ENCODE results near the gene LNX2. TPM values are rescaled to one million over a fixed set of nuclear protein-coding genes. Genes with fewer than 3 reads are reported as not detected.

Gene LNX2
- total RNA-seq, 4 donors from 2014 or later: 10.2 to 14.1 (median 12.8) TPM

DNA sequence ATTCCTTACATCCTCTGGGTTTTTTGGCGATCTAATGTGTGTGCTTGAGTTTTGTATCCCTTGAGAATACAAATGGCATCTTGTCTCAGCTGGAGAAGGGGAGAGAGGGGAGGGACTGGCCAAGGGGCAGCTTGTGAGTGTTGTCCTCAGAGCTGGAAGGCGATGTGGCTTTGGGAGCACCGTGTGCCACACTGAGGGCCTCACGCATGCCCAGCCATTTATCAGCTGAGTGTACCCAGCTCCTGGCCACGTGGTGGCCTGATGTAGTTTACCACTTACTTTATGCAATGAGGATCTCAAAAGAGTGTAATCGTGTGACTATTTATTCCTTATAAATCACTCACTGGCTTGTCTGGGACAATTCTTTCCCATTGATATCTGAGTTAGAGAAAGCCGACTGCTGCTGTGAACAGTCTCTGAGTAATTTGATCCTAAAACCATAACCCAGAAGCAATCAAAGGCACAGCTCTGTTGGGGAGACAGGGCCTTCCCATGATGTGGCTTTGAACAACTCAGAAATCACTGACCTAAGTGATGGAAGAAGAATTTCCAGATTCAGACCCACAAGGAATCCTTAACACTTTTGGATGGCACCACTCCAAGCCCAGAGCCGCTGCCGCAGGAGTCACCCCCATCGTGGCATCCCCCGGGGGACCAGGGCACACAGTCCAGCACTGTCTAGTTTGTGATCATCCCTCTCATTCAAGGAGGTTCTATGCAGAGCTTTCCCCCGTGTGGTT is 116.0 kb downstream of the LNX2 start:
- H3K36me3 ChIP-seq: no peaks in the 10 kb centered on the region
- no peak for TF ChIP-seq EP300 (IDR thresholded peaks at IDR 0.05)
- no peak for TF ChIP-seq POLR2AphosphoS5 (IDR thresholded peaks at IDR 0.05)
- TF ChIP-seq, protein P1, sequence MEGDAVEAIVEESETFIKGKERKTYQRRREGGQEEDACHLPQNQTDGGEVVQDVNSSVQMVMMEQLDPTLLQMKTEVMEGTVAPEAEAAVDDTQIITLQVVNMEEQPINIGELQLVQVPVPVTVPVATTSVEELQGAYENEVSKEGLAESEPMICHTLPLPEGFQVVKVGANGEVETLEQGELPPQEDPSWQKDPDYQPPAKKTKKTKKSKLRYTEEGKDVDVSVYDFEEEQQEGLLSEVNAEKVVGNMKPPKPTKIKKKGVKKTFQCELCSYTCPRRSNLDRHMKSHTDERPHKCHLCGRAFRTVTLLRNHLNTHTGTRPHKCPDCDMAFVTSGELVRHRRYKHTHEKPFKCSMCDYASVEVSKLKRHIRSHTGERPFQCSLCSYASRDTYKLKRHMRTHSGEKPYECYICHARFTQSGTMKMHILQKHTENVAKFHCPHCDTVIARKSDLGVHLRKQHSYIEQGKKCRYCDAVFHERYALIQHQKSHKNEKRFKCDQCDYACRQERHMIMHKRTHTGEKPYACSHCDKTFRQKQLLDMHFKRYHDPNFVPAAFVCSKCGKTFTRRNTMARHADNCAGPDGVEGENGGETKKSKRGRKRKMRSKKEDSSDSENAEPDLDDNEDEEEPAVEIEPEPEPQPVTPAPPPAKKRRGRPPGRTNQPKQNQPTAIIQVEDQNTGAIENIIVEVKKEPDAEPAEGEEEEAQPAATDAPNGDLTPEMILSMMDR (IDR thresholded peaks at IDR 0.05): no peak
- no peak for TF ChIP-seq POLR2A (IDR thresholded peaks at IDR 0.05; ENCODE audit: low read depth)
- H3K4me3 ChIP-seq: no peak overlapping the region
- DNase-seq (ENCODE audit: extremely low spot score): no peak
- intact Hi-C loops (cut with DNase I): no loop called here
- 70% methylated on average over 11 of the region's 12 CpGs for WGBS
- no peak overlapping the region for H3K27ac ChIP-seq (replicated peaks in 1 of 4)
- H3K27me3 ChIP-seq: no peaks in the 10 kb centered on the region
- no peaks in the 10 kb centered on the region for H3K9me3 ChIP-seq
- peaks cover 0 to 11% (median 0%) of the 10 kb centered on the region in 4 donors for H3K4me1 ChIP-seq

DNA sequence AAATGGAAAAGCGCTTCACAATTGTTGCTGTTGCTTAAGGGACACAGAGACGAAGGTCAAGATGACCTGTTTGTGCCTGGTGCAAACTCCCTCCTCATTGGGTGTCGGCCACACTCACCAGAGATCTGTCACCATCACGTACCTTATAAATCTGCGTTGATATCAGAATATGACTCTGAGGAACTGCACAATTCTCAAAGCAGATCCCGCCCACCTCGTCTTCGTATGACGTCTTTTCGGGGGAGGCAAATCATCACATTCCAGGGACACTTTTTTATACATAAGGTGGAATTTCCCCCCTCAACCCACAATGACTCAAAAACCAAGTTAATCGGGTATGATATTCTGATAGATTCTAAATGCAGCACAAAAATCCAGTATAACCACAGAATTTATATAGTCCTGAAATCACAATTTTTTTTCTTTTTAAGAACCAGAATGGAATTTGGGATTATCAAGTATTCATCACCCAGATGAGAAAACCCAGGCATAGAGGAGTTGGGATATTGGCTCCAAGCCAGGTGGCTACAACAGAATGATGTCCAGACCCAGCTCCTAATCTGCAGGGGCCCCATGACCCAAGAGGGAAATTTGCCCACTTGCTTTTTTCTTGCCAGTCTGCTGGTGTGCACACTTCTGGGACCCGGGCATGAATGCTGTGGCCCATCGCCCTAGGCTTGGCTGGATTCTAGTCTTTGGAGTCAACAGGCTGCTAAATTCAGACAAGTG is 119.4 kb downstream of the LNX2 start:
- intact Hi-C loops (cut with DNase I): no loop called here
- H3K4me3 ChIP-seq: no peak overlapping the region
- 88% methylated on average over 13 of the region's 13 CpGs for WGBS
- H3K4me1 ChIP-seq: peaks cover 0 to 11% (median 0%) of the 10 kb centered on the region in 4 donors
- no peaks in the 10 kb centered on the region for H3K27me3 ChIP-seq
- DNase-seq (ENCODE audit: extremely low spot score): no peak
- TF ChIP-seq, protein P1 (IDR thresholded peaks at IDR 0.05): no peak
- no peak for TF ChIP-seq EP300 (IDR thresholded peaks at IDR 0.05)
- no peak for TF ChIP-seq POLR2AphosphoS5 (IDR thresholded peaks at IDR 0.05)
- TF ChIP-seq POLR2A (IDR thresholded peaks at IDR 0.05; ENCODE audit: low read depth): no peak
- H3K27ac ChIP-seq (replicated peaks in 1 of 4): no peak overlapping the region
- no peaks in the 10 kb centered on the region for H3K9me3 ChIP-seq
- H3K36me3 ChIP-seq: no peaks in the 10 kb centered on the region

DNA sequence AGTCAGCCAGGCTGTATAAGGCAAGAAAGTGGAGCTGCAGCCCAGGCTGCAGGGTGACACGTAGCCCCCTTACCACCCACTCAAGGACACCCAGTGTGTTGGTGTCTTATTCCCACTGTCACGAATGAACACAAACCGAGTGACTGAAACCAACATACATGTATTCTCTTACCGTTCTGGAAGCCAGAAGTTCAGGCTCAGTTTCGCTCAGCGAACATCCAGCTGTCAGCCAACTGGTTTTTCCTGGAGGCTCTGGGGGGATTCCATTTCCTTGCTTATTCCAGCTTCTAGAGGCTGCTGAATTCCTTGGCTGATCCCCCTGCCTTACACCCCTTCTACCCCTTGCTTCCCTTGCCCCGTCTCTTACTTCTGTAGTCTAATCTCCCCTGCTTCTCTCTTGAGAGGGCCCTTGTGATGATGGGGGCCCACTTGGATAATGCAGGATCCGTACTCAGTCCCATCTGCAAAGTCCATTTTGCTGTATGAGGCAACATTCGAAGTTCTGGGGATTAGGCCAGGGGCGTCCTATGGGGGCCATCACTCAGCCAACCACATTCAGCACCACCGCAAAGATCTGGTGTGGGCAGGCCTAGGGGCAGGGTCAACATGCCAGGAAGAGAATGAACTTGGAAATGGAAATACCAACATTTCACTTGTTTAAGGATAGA is 122.6 kb downstream of the LNX2 start:
- H3K4me3 ChIP-seq: no peak overlapping the region
- 87% methylated on average over 11 of the region's 11 CpGs for WGBS
- TF ChIP-seq EP300 (IDR thresholded peaks at IDR 0.05): no peak
- TF ChIP-seq POLR2A (IDR thresholded peaks at IDR 0.05; ENCODE audit: low read depth): no peak
- TF ChIP-seq, protein P1 (IDR thresholded peaks at IDR 0.05): no peak
- TF ChIP-seq POLR2AphosphoS5 (IDR thresholded peaks at IDR 0.05): no peak
- intact Hi-C loops (cut with DNase I): no loop called here
- DNase-seq (ENCODE audit: extremely low spot score): no peak
- no peaks in the 10 kb centered on the region for H3K9me3 ChIP-seq
- no peaks in the 10 kb centered on the region for H3K27me3 ChIP-seq
- no peaks in the 10 kb centered on the region for H3K4me1 ChIP-seq
- no peak overlapping the region for H3K27ac ChIP-seq (replicated peaks in 1 of 4)
- H3K36me3 ChIP-seq: no peaks in the 10 kb centered on the region

DNA sequence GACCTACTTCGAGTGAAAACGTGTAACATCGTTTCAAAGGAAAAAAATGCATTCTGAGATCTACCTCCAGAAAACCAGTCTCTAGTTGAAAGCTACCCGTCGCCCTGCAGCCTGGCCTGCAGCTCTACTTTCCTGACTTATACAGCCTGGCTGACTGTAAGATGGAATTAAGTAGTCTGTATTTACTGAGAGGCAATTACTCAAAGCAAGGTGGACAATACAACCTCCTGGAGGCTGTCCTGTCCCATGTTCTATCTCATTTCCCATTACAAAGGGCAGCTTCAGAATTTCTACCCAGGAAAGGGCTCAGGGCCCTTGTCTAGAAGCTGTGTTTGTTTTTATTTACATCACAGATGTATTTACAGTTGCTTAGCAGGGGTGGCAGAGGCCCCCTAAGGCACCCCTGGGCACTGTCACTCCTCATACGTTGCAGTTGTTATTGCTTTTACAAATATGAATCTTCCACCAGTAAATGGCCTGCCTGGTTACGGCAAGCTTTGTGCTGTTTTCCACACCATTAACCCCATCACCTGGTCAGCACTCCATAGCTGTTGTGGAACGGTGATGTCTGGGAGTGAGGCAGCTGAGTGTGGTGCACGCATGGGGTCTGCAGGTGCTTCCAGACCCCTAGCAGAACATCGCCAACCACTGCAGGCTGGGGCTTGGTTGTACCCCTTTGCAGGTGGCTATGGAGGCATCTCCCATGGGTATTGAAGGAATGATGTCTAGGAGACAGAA is 123.6 kb downstream of the LNX2 start:
- WGBS: 83% methylated on average over 10 of the region's 10 CpGs
- Histone ChIP-seq H3K9me3 (no peaks in the 10 kb centered on the region), H3K27me3 (no peaks in the 10 kb centered on the region), H3K4me3 (no peak overlapping the region), H3K4me1 (no peaks in the 10 kb centered on the region), H3K27ac (replicated peaks in 1 of 4) (no peak overlapping the region), H3K36me3 (no peaks in the 10 kb centered on the region)
- DNase-seq (ENCODE audit: extremely low spot score): no peak
- TF ChIP-seq POLR2AphosphoS5 (IDR thresholded peaks at IDR 0.05) (no peak), POLR2A (IDR thresholded peaks at IDR 0.05; ENCODE audit: low read depth) (no peak), EP300 (IDR thresholded peaks at IDR 0.05) (no peak)
- TF ChIP-seq, protein P1 (IDR thresholded peaks at IDR 0.05): no peak
- intact Hi-C loops (cut with DNase I): no loop called here
